Tibial nerve (tissue), 3 donors: ENCODE measurements around the gene SCAI.

Experiments used
- POLR2A ChIP-seq, 2 donors: fragments of 450-650 bp; IDR thresholded peaks; one replicate each; pipeline ENCODE4 v1.6.1; 2017; ENCODE audit warnings: antibody characterized with exemption in 2 of 2, mild to moderate bottlenecking in 2 of 2, moderate library complexity in 2 of 2
- TF ChIP-seq, protein P1 (sequence below), 5 experiments: fragments of 200-600 bp in 3 of 5; fragments of 450-650 bp in 2 of 5; sonication (generic) in 3 of 5; IDR thresholded peaks; one replicate each; pipeline ENCODE4 v1.5.1; 2016 to 2019; ENCODE audit warnings: antibody characterized with exemption in 5 of 5, mild to moderate bottlenecking in 3 of 5, moderate library complexity in 2 of 5

DNA sequence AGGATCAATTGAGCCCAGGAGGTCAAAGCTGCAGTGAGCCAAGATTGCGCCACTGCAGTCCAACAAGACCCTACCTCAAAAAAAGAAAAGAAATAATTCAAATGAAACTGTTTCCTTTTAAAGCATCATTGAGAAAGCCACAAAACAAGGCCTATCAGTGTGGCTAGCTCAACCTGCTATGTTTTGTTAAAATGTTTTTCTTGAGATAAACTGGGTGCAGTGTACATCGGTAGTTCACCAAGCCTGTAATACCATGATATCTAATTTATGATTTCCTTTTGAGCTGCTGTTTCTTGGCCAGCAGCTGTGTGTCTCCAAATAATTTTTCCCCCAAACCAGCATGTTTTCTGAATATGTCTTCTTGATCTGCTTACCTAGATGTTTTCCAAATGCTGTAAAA is 105.2 kb downstream of the SCAI start:
- TF ChIP-seq, protein P1, sequence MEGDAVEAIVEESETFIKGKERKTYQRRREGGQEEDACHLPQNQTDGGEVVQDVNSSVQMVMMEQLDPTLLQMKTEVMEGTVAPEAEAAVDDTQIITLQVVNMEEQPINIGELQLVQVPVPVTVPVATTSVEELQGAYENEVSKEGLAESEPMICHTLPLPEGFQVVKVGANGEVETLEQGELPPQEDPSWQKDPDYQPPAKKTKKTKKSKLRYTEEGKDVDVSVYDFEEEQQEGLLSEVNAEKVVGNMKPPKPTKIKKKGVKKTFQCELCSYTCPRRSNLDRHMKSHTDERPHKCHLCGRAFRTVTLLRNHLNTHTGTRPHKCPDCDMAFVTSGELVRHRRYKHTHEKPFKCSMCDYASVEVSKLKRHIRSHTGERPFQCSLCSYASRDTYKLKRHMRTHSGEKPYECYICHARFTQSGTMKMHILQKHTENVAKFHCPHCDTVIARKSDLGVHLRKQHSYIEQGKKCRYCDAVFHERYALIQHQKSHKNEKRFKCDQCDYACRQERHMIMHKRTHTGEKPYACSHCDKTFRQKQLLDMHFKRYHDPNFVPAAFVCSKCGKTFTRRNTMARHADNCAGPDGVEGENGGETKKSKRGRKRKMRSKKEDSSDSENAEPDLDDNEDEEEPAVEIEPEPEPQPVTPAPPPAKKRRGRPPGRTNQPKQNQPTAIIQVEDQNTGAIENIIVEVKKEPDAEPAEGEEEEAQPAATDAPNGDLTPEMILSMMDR (IDR thresholded peaks at IDR 0.05) = no peak
- TF ChIP-seq POLR2A (IDR thresholded peaks at IDR 0.05) = no peak
